ENCODE measurements around the gene TDRD7.

- TF ChIP-seq REST (IDR thresholded peaks at IDR 0.05; ENCODE audit: insufficient replicate concordance, low read depth) (no peak), CTCF (IDR thresholded peaks at IDR 0.05; ENCODE audit: insufficient read depth, low read length) (no peak), GABPA (IDR thresholded peaks at IDR 0.05; ENCODE audit: low read depth) (no peak), SPI1 (IDR thresholded peaks at IDR 0.05; ENCODE audit: borderline replicate concordance, low read depth) (no peak)
These were observed 72.2 kb downstream of the TDRD7 start for GRCh38 chr9:97484134-97484533.

Measured in HL-60 (cell line).